H1 (cell line): Measurements from ENCODE around the gene CDH18. TPM values are rescaled to one million over a fixed set of nuclear protein-coding genes. Genes with fewer than 3 reads are reported as not detected.
A peak's percentile ranks its signal among the peaks of the same experiment; 100 is the strongest.

Source experiments
- CTCF ChIA-PET: fragments of 300-600 bp; sonication (Branson Sonifier 250); formaldehyde crosslinking; loops from one replicate; lab custom pipeline; 2021; ENCODE audit not compliant: partially characterized antibody; lab: Charles Lee
- POLR2A ChIA-PET: fragments of 300-600 bp; sonication (Branson Sonifier 250); formaldehyde crosslinking; loops from one replicate; lab custom pipeline; 2021; ENCODE audit warnings: inconsistent platforms; ENCODE audit not compliant: partially characterized antibody; lab: Charles Lee
- DNase-seq, 2 experiments: peaks; one replicate each; pipeline versions ENCODE4 v3.0.0 to v3.0.0-alpha.2; 2010 to 2022; ENCODE audit warnings: low spot score in 2 of 2, low read depth in 1 of 2, mixed read lengths in 1 of 2
- FAIRE-seq: peaks from 2 replicates; lab custom pipeline; 2011; peaks lifted over from hg19 to GRCh38; lab: Jason Lieb, UNC
- H2AFZ ChIP-seq: 2 replicates; pipeline ENCODE4 v1.8.1; 2012; ENCODE audit warnings: low read length, inconsistent platforms
- H2AK5ac ChIP-seq: 2 replicates; pipeline ENCODE4 v1.6.1; 2013; ENCODE audit warnings: low read depth, low read length
- H2BK120ac ChIP-seq: replicated peaks from 2 replicates; pipeline ENCODE3; 2013; ENCODE audit warnings: low read depth, low read length, inconsistent platforms
- H2BK12ac ChIP-seq: 2 replicates; pipeline ENCODE4 v1.6.1; 2013; ENCODE audit warnings: low read depth, low read length
- H2BK15ac ChIP-seq: 2 replicates; pipeline ENCODE4 v1.6.1; 2013; ENCODE audit warnings: low read length
- H2BK20ac ChIP-seq: 2 replicates; pipeline ENCODE4 v1.6.1; 2013; ENCODE audit warnings: low read length
- H2BK5ac ChIP-seq: 2 replicates; pipeline ENCODE4 v1.6.1; 2013; ENCODE audit warnings: low read depth, low read length
- H3K14ac ChIP-seq: 2 replicates; pipeline ENCODE4 v1.6.1; 2013; ENCODE audit warnings: inconsistent platforms; ENCODE audit not compliant: insufficient read length
- H3K18ac ChIP-seq: 2 replicates; pipeline ENCODE4 v1.6.1; 2013; ENCODE audit warnings: low read length; ENCODE audit errors: extremely low read depth
- H3K23ac ChIP-seq: 2 replicates; pipeline ENCODE4 v1.6.1; 2013; ENCODE audit warnings: inconsistent platforms; ENCODE audit not compliant: insufficient read length
- H3K23me2 ChIP-seq: 2 replicates; pipeline ENCODE4 v1.6.1; 2013; ENCODE audit warnings: low read depth, low read length
- H3K27ac ChIP-seq: 2 replicates; pipeline ENCODE4 v1.6.1; 2011; ENCODE audit warnings: low read depth, low read length, inconsistent platforms
- H3K27me3 ChIP-seq, 4 experiments: replicated peaks in 1 of 4; 1 replicate in 1 of 4; 2 replicates in 3 of 4; pipeline versions ENCODE4 v1.6.1 to v1.8.1; 2011 to 2013; ENCODE audit warnings: low read length in 3 of 4, mild to moderate bottlenecking in 3 of 4, inconsistent platforms in 2 of 4, mixed read lengths in 2 of 4, moderate library complexity in 1 of 4; ENCODE audit not compliant: control insufficient read depth in 3 of 4, insufficient read depth in 3 of 4; ENCODE audit errors: extremely low read depth in 1 of 4
- H3K36me3 ChIP-seq, 4 experiments: 2 replicates each; pipeline versions ENCODE4 v1.6.1 to v1.8.1; 2011 to 2013; ENCODE audit warnings: mild to moderate bottlenecking in 4 of 4, low read length in 3 of 4, moderate library complexity in 2 of 4, control low read depth in 1 of 4, inconsistent platforms in 1 of 4; ENCODE audit not compliant: insufficient read depth in 4 of 4, control insufficient read depth in 2 of 4
- H3K4ac ChIP-seq: replicated peaks from 2 replicates; pipeline ENCODE3; 2013; ENCODE audit warnings: low read length, low read depth, mixed read lengths, inconsistent platforms; ENCODE audit not compliant: insufficient read length
- H3K4me1 ChIP-seq, 4 experiments: replicated peaks in 1 of 4; 1 replicate in 1 of 4; 2 replicates in 3 of 4; pipeline versions ENCODE4 v1.6.1 to v1.8.1; 2011 to 2013; ENCODE audit warnings: low read length in 3 of 4, inconsistent platforms in 2 of 4, mixed read lengths in 1 of 4; ENCODE audit not compliant: insufficient read depth in 4 of 4, control insufficient read depth in 3 of 4
- H3K4me2 ChIP-seq, 2 experiments: 2 replicates each; pipeline versions ENCODE4 v1.6.1 to v1.8.1; 2011 to 2013; ENCODE audit warnings: low read depth in 2 of 2, low read length in 2 of 2, control low read depth in 1 of 2, inconsistent platforms in 1 of 2, mild to moderate bottlenecking in 1 of 2; ENCODE audit not compliant: insufficient read depth in 1 of 2
- H3K4me3 ChIP-seq, 4 experiments: fragments of 200-600, 300-600 bp in 1 of 4; sonication (generic), shearing (Covaris generic), sonication (Bioruptor Twin) in 1 of 4; 2 replicates each; pipeline versions ENCODE4 v1.5.1 to v1.8.1; 2011 to 2016; ENCODE audit warnings: low read length in 4 of 4, low read depth in 3 of 4, control low read depth in 2 of 4, inconsistent platforms in 2 of 4, mild to moderate bottlenecking in 2 of 4, mixed read lengths in 1 of 4, moderate library complexity in 1 of 4; ENCODE audit not compliant: insufficient read depth in 2 of 4; ENCODE audit errors: extremely low read depth in 1 of 4
- H3K56ac ChIP-seq: replicated peaks from 2 replicates; pipeline ENCODE3; 2013; ENCODE audit warnings: low read depth, mild to moderate bottlenecking, mixed read lengths, low read length, inconsistent platforms; ENCODE audit not compliant: insufficient read length
- H3K79me1 ChIP-seq: 2 replicates; pipeline ENCODE4 v1.6.1; 2013; ENCODE audit warnings: low read depth, low read length, control low read depth
- H3K79me2 ChIP-seq, 2 experiments: 2 replicates each; pipeline versions ENCODE4 v1.6.1 to v1.8.1; 2012 to 2013; ENCODE audit warnings: low read length in 2 of 2, mild to moderate bottlenecking in 2 of 2, inconsistent platforms in 1 of 2; ENCODE audit not compliant: insufficient read depth in 2 of 2, control insufficient read depth in 1 of 2
- H3K9ac ChIP-seq, 4 experiments: replicated peaks in 1 of 4; 1 replicate in 1 of 4; 2 replicates in 3 of 4; pipeline versions ENCODE4 v1.6.1 to v1.8.1; 2011 to 2013; ENCODE audit warnings: low read depth in 3 of 4, low read length in 3 of 4, control low read depth in 2 of 4, mild to moderate bottlenecking in 2 of 4, moderate library complexity in 2 of 4, inconsistent platforms in 1 of 4; ENCODE audit errors: extremely low read depth in 1 of 4
- H3K9me3 ChIP-seq, 2 experiments: 2 replicates each; pipeline versions ENCODE4 v1.6.1 to v1.8.1; 2012 to 2013; ENCODE audit warnings: mild to moderate bottlenecking in 2 of 2, moderate library complexity in 2 of 2, control low read depth in 1 of 2, inconsistent platforms in 1 of 2, low read depth in 1 of 2, low read length in 1 of 2, mixed read lengths in 1 of 2; ENCODE audit not compliant: insufficient read depth in 2 of 2
- H4K20me1 ChIP-seq, 2 experiments: replicated peaks in 1 of 2; 2 replicates each; pipeline versions ENCODE3 to v1.8.1; 2011 to 2013; ENCODE audit warnings: inconsistent platforms in 2 of 2, low read length in 2 of 2, mild to moderate bottlenecking in 1 of 2; ENCODE audit not compliant: insufficient read depth in 2 of 2, control insufficient read depth in 1 of 2
- H4K5ac ChIP-seq: 2 replicates; pipeline ENCODE4 v1.6.1; 2013; ENCODE audit warnings: low read length, low read depth, mixed read lengths, inconsistent platforms; ENCODE audit not compliant: insufficient read length
- H4K8ac ChIP-seq: 2 replicates; pipeline ENCODE4 v1.8.0; 2013; ENCODE audit warnings: mild to moderate bottlenecking, moderate library complexity, low read length, inconsistent platforms; ENCODE audit not compliant: insufficient read depth; ENCODE audit errors: extremely low read depth
- H4K91ac ChIP-seq: replicated peaks from 2 replicates; pipeline ENCODE3; 2013; ENCODE audit warnings: low read length, mixed read lengths, inconsistent platforms; ENCODE audit not compliant: insufficient read length
- polyA plus RNA-seq, 7 experiments: library from polyadenylated mRNA; depleted of rRNA in 3 of 7; stranded (reverse) in 5 of 7; unstranded in 2 of 7; fragments of >200 nt in 5 of 7; fragments of 200-250 nt in 2 of 7; gene quantifications; 1 replicate in 5 of 7; 2 replicates in 1 of 7; 4 replicates in 1 of 7; pipeline versions ENCODE4 v1.2.1 to v1.2.3, GENCODE V29; 2011 to 2013; ENCODE audit warnings: missing spikeins in 2 of 7, mixed read lengths in 2 of 7
- total RNA-seq: library from RNA; stranded (reverse); fragmentation: NEBNext Ultra II Directional; extraction: Animal tissue kit (Norgen Biotek cat#: 25700); gene quantifications from 2 replicates; pipeline ENCODE4 v1.2.1, GENCODE V29; 2021
- TF ChIP-seq, protein P1 (sequence below): fragments of 300-600 bp; sonication (generic); IDR thresholded peaks from 2 replicates; pipeline ENCODE4 v1.7.1; 2012; ENCODE audit warnings: low read length, moderate library complexity, mild to moderate bottlenecking, inconsistent platforms; ENCODE audit not compliant: insufficient replicate concordance

Gene CDH18
- total and polyA plus RNA-seq, 2 of the 8 experiments (the other 6 are each of a cell fraction or from before 2014, with no cell fraction given), result 0.30 to 0.32 TPM

DNA sequence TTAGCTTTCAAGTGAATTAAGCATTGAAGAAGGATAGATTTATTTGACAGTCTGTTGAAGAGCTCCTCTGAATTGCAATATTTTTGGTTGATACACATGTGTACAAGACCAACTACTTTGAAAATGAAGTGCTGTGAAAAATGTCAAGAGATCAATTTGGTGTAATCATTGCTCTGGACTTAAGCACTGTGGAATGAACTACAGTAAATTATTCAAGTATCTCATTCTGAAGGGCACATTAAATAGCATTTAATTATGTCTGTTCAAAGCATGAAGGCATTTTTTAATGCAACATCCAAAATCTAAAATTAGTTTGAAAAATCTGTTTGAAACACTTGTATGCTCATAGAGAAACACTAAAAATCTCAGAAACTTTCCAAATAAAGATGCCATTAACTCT is 107.5 kb downstream of the CDH18 start:
- Histone ChIP-seq H3K14ac (no peak overlapping the region), H2BK20ac (no peak overlapping the region), H3K4me3 (peak overlapping the region in 1 of 4 experiments; percentile 36; a peak in 1 of 8 replicates), H4K20me1 (no peaks in the 10 kb centered on the region), H3K27me3 (no peaks in the 10 kb centered on the region), H3K27ac (no peak overlapping the region), H3K9me3 (no peaks in the 10 kb centered on the region), H3K4ac (no peak overlapping the region), H4K5ac (peak overlapping the region; percentile 71), H3K9ac (no peak overlapping the region), H3K18ac (no peak overlapping the region), H3K23ac (no peak overlapping the region), H2AFZ (no peak overlapping the region), H3K23me2 (no peaks in the 10 kb centered on the region), H2BK120ac (no peak overlapping the region), H2BK15ac (no peak overlapping the region), H3K79me2 (no peaks in the 10 kb centered on the region), H4K91ac (no peak overlapping the region), H2BK12ac (no peak overlapping the region), H2BK5ac (no peak overlapping the region), H4K8ac (no peak overlapping the region), H2AK5ac (no peak overlapping the region), H3K4me2 (peak overlapping the region in 1 of 2 experiments; percentile 31; a peak in 1 of 4 replicates), H3K36me3 (no peaks in the 10 kb centered on the region), H3K4me1 (peaks cover 0 to 14% (median 7%) of the 10 kb centered on the region in 4 experiments; a peak in 3 of 7 replicates), H3K79me1 (no peaks in the 10 kb centered on the region), H3K56ac (no peak overlapping the region)
- POLR2A ChIA-PET, result no interaction called here
- CTCF ChIA-PET, result no interaction called here
- FAIRE-seq (no peak), DNase-seq (no peak)
- TF ChIP-seq, protein P1, sequence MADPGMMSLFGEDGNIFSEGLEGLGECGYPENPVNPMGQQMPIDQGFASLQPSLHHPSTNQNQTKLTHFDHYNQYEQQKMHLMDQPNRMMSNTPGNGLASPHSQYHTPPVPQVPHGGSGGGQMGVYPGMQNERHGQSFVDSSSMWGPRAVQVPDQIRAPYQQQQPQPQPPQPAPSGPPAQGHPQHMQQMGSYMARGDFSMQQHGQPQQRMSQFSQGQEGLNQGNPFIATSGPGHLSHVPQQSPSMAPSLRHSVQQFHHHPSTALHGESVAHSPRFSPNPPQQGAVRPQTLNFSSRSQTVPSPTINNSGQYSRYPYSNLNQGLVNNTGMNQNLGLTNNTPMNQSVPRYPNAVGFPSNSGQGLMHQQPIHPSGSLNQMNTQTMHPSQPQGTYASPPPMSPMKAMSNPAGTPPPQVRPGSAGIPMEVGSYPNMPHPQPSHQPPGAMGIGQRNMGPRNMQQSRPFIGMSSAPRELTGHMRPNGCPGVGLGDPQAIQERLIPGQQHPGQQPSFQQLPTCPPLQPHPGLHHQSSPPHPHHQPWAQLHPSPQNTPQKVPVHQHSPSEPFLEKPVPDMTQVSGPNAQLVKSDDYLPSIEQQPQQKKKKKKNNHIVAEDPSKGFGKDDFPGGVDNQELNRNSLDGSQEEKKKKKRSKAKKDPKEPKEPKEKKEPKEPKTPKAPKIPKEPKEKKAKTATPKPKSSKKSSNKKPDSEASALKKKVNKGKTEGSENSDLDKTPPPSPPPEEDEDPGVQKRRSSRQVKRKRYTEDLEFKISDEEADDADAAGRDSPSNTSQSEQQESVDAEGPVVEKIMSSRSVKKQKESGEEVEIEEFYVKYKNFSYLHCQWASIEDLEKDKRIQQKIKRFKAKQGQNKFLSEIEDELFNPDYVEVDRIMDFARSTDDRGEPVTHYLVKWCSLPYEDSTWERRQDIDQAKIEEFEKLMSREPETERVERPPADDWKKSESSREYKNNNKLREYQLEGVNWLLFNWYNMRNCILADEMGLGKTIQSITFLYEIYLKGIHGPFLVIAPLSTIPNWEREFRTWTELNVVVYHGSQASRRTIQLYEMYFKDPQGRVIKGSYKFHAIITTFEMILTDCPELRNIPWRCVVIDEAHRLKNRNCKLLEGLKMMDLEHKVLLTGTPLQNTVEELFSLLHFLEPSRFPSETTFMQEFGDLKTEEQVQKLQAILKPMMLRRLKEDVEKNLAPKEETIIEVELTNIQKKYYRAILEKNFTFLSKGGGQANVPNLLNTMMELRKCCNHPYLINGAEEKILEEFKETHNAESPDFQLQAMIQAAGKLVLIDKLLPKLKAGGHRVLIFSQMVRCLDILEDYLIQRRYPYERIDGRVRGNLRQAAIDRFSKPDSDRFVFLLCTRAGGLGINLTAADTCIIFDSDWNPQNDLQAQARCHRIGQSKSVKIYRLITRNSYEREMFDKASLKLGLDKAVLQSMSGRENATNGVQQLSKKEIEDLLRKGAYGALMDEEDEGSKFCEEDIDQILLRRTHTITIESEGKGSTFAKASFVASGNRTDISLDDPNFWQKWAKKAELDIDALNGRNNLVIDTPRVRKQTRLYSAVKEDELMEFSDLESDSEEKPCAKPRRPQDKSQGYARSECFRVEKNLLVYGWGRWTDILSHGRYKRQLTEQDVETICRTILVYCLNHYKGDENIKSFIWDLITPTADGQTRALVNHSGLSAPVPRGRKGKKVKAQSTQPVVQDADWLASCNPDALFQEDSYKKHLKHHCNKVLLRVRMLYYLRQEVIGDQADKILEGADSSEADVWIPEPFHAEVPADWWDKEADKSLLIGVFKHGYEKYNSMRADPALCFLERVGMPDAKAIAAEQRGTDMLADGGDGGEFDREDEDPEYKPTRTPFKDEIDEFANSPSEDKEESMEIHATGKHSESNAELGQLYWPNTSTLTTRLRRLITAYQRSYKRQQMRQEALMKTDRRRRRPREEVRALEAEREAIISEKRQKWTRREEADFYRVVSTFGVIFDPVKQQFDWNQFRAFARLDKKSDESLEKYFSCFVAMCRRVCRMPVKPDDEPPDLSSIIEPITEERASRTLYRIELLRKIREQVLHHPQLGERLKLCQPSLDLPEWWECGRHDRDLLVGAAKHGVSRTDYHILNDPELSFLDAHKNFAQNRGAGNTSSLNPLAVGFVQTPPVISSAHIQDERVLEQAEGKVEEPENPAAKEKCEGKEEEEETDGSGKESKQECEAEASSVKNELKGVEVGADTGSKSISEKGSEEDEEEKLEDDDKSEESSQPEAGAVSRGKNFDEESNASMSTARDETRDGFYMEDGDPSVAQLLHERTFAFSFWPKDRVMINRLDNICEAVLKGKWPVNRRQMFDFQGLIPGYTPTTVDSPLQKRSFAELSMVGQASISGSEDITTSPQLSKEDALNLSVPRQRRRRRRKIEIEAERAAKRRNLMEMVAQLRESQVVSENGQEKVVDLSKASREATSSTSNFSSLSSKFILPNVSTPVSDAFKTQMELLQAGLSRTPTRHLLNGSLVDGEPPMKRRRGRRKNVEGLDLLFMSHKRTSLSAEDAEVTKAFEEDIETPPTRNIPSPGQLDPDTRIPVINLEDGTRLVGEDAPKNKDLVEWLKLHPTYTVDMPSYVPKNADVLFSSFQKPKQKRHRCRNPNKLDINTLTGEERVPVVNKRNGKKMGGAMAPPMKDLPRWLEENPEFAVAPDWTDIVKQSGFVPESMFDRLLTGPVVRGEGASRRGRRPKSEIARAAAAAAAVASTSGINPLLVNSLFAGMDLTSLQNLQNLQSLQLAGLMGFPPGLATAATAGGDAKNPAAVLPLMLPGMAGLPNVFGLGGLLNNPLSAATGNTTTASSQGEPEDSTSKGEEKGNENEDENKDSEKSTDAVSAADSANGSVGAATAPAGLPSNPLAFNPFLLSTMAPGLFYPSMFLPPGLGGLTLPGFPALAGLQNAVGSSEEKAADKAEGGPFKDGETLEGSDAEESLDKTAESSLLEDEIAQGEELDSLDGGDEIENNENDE, result no peak
